Measurements from ENCODE around the gene TBC1D1. TPM values are rescaled to one million over a fixed set of nuclear protein-coding genes. Genes with fewer than 3 reads are reported as not detected.

Gene TBC1D1
- total RNA-seq, 2 experiments from 2014 or later = 40.7 to 46.5 TPM

DNA sequence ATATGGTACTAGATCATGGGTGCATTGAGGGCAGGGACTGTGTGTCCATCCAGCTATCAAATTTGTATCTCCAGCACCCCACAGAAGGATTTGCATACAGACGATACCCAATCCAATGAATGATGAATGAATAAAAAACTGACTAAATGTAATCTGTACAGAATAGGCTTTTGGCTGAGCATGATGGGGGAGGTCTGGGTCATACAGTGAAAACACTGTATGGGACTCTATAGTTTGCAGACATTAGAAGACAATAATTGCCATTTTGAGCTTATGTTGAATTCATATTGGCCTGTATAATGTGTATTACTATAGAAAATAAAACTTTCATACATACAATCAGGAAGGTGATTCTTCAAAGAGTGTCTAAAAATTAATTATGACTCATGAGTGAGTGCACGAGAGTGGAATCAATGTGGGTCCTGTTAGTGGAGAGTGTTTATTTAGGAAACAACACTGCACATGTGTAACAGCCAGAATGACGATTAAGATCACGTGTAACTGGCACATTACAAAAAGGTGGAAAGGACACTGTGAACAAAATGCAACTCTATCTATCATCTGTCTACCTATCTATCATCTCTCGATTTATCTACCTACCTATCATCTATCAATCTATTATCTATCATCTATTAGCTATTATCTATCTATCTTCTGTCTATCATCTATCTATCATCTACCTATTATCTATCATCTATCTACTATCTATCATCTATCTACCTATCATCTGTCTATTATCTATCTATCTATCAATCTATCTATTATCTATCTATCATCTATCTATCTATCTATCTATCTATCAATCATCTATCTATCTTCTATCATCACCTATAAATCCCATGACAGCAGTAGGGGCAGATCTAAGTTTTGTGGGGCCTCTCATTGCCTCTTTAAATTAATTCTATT lies 270.6 kb downstream of the TBC1D1 start:
- peaks cover 44% of the 10 kb centered on the region for H3K4me1 Mint-ChIP-seq (ENCODE audit: low read depth)
- DNase-seq = peak in 3 of 14 experiments; percentile 23 to 44 (median 35)
- H3K27ac ChIP-seq (ENCODE audit: low read depth in 1 of 2, low read length in 2 of 2) = no peak overlapping the region
- H3K9me3 ChIP-seq (ENCODE audit: control insufficient read depth in 1 of 2, insufficient read depth in 1 of 2, low read length in 2 of 2) = peaks cover 0 to 6% of the 10 kb centered on the region in 2 experiments
- peak overlapping the region; percentile 67 for H3K27ac Mint-ChIP-seq
- intact Hi-C loops (cut with DNase I, micrococcal nuclease) = loop anchor here in 1 of 2 experiments (2.0 kb wide), 2 partner anchors 15 to 29 kb away; no protein-coding TSS in a partner anchor
- no peaks in the 10 kb centered on the region for H3K36me3 Mint-ChIP-seq (ENCODE audit: low read depth)
- ATAC-seq (ENCODE audit: poor library complexity) = peak; percentile 43
- POLR2A ChIA-PET = interaction anchor here (0.7 to 1.3 kb wide), 2 partner anchors 28 to 598 kb away, joined by 3 read pairs; no protein-coding TSS in a partner anchor
- H3K4me3 Mint-ChIP-seq = no peak overlapping the region
- CTCF ChIA-PET = interaction anchor here (0.6 to 1.9 kb wide), 6 partner anchors 16 to 570 kb away, joined by 3 to 8 read pairs (median 4); no protein-coding TSS in a partner anchor
- H3K36me3 ChIP-seq (ENCODE audit: insufficient read depth, low read length) = no peaks in the 10 kb centered on the region
- H3K4me3 ChIP-seq (ENCODE audit: low read length) = no peak overlapping the region
- peaks cover 21% of the 10 kb centered on the region for H3K4me1 ChIP-seq (ENCODE audit: insufficient read depth, low read length)
- no peaks in the 10 kb centered on the region for H3K27me3 ChIP-seq (ENCODE audit: control insufficient read depth in 1 of 2, insufficient read depth in 2 of 2, low read length in 2 of 2)
- TF ChIP-seq, protein P1, sequence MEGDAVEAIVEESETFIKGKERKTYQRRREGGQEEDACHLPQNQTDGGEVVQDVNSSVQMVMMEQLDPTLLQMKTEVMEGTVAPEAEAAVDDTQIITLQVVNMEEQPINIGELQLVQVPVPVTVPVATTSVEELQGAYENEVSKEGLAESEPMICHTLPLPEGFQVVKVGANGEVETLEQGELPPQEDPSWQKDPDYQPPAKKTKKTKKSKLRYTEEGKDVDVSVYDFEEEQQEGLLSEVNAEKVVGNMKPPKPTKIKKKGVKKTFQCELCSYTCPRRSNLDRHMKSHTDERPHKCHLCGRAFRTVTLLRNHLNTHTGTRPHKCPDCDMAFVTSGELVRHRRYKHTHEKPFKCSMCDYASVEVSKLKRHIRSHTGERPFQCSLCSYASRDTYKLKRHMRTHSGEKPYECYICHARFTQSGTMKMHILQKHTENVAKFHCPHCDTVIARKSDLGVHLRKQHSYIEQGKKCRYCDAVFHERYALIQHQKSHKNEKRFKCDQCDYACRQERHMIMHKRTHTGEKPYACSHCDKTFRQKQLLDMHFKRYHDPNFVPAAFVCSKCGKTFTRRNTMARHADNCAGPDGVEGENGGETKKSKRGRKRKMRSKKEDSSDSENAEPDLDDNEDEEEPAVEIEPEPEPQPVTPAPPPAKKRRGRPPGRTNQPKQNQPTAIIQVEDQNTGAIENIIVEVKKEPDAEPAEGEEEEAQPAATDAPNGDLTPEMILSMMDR (IDR thresholded peaks at IDR 0.05) = no peak
- H3K9me3 Mint-ChIP-seq = no peaks in the 10 kb centered on the region
- no peaks in the 10 kb centered on the region for H3K27me3 Mint-ChIP-seq

DNA sequence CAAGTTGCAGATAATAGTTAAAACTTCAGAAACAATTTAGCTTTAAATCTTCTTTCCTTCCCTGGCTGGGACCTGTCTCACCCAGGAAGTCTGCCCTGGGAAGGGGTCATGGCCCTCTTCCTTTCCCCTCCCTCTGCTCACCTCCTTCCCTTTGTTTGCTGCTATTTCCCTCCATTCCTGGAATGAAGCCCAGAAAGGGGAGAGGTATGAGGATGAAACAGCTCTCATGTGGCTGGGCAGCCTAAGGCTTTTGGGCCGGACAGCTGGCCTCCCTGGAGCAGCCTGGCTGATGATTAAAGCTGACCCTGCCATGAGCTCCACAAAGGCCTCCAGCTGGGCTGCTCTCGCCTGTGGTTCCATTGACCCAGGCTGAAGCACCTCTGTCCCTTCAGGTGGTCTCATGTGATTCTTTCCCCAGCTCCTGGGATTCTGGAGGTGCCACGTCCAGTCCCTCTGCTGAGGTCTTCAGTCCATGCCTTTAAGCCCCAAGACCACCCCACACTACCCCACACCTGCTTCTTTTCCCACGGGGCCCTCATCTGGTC lies 271.4 kb downstream of the TBC1D1 start:
- H3K27ac ChIP-seq (ENCODE audit: low read depth in 1 of 2, low read length in 2 of 2) = no peak overlapping the region
- no peaks in the 10 kb centered on the region for H3K27me3 ChIP-seq (ENCODE audit: control insufficient read depth in 1 of 2, insufficient read depth in 2 of 2, low read length in 2 of 2)
- DNase-seq = no peak
- CTCF ChIA-PET = interaction anchor here (1.0 to 1.9 kb wide), 3 partner anchors 18 to 569 kb away, joined by 3 to 6 read pairs (median 3); no protein-coding TSS in a partner anchor
- H3K27ac Mint-ChIP-seq = peak overlapping the region; percentile 67
- H3K4me1 Mint-ChIP-seq (ENCODE audit: low read depth) = peaks cover 46% of the 10 kb centered on the region
- H3K9me3 Mint-ChIP-seq = no peaks in the 10 kb centered on the region
- intact Hi-C loops (cut with DNase I, micrococcal nuclease) = no loop called here
- no peaks in the 10 kb centered on the region for H3K27me3 Mint-ChIP-seq
- POLR2A ChIA-PET = interaction anchor here (1.0 kb wide), 1 partner anchor 12 kb away, joined by 3 read pairs; no protein-coding TSS in a partner anchor
- H3K4me3 Mint-ChIP-seq = no peak overlapping the region
- ATAC-seq (ENCODE audit: poor library complexity) = no peak
- no peak overlapping the region for H3K4me3 ChIP-seq (ENCODE audit: low read length)
- TF ChIP-seq, protein P1 (IDR thresholded peaks at IDR 0.05) = no peak
- peaks cover 16% of the 10 kb centered on the region for H3K4me1 ChIP-seq (ENCODE audit: insufficient read depth, low read length)
- H3K36me3 Mint-ChIP-seq (ENCODE audit: low read depth) = no peaks in the 10 kb centered on the region
- H3K9me3 ChIP-seq (ENCODE audit: control insufficient read depth in 1 of 2, insufficient read depth in 1 of 2, low read length in 2 of 2) = peaks cover 0 to 6% of the 10 kb centered on the region in 2 experiments
- no peaks in the 10 kb centered on the region for H3K36me3 ChIP-seq (ENCODE audit: insufficient read depth, low read length)

DNA sequence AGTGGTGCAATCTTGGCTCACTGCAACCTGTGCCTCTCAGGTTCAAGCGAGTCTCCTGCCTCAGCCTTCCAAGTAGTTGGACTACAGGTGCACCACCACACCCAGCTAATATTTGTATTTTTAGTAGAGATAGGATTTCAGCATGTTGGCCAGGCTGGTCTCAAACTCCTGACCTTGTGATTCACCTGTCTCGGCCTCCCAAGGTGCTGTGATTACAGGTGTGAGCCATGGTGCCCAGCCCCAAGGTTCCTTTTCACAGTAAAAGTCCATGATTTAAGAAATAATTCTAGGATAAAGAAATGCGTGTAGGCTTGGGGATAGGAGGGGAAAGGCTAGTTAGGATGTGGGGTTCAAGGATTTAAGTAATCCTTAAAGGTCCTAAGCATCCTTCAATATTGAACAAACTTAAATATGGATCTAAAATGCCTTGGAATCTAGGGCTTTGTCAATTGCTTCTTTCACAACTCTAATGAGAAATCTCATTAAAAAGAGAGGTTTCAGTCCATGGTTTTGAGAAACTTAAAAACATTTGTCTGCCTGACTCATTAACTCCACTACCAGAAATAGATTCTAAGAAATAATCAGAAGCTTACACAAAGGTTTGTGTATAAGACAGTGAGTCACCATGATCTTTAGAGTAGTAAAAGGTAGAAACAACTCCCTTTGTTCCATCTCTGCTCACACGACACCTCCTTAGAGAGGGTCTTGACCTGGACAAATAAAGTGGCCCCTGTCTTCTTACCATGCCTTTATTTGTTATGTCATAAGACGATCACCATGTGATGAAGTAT lies 272.5 kb downstream of the TBC1D1 start:
- no peaks in the 10 kb centered on the region for H3K36me3 ChIP-seq (ENCODE audit: insufficient read depth, low read length)
- peaks cover 0 to 6% of the 10 kb centered on the region in 2 experiments for H3K9me3 ChIP-seq (ENCODE audit: control insufficient read depth in 1 of 2, insufficient read depth in 1 of 2, low read length in 2 of 2)
- ChIA-PET CTCF (interaction anchor here (1.3 kb wide), 1 partner anchor 11 kb away, joined by 3 read pairs; no protein-coding TSS in a partner anchor), POLR2A (interaction anchor here (1.0 kb wide), 1 partner anchor 11 kb away, joined by 3 read pairs; no protein-coding TSS in a partner anchor)
- ATAC-seq (ENCODE audit: poor library complexity) (no peak), DNase-seq (no peak)
- Mint-ChIP-seq H3K9me3 (no peaks in the 10 kb centered on the region), H3K27me3 (no peaks in the 10 kb centered on the region), H3K4me1 (ENCODE audit: low read depth) (peaks cover 35% of the 10 kb centered on the region), H3K27ac (no peak overlapping the region), H3K4me3 (no peak overlapping the region), H3K36me3 (ENCODE audit: low read depth) (no peaks in the 10 kb centered on the region)
- peaks cover 12% of the 10 kb centered on the region for H3K4me1 ChIP-seq (ENCODE audit: insufficient read depth, low read length)
- H3K27ac ChIP-seq (ENCODE audit: low read depth in 1 of 2, low read length in 2 of 2) = no peak overlapping the region
- intact Hi-C loops (cut with DNase I, micrococcal nuclease) = no loop called here
- no peak overlapping the region for H3K4me3 ChIP-seq (ENCODE audit: low read length)
- TF ChIP-seq, protein P1 (IDR thresholded peaks at IDR 0.05) = no peak
- H3K27me3 ChIP-seq (ENCODE audit: control insufficient read depth in 1 of 2, insufficient read depth in 2 of 2, low read length in 2 of 2) = no peaks in the 10 kb centered on the region

All from CD4-positive, alpha-beta T cell (primary cell).